H9 (cell line): ENCODE data around the gene MTA3. TPM values are rescaled to one million over a fixed set of nuclear protein-coding genes. Genes with fewer than 3 reads are reported as not detected.
A peak's percentile ranks its signal among the peaks of the same experiment; 100 is the strongest.

Experiments used
- DNase-seq: peaks from one replicate; pipeline ENCODE4 v3.0.0-alpha.2; 2017
- H2AFZ ChIP-seq: one replicate; pipeline ENCODE4 v1.6.1; 2013; ENCODE audit warnings: mild to moderate bottlenecking, low read length, control low read depth, moderate library complexity
- H2AK5ac ChIP-seq: 2 replicates; pipeline ENCODE4 v1.6.1; 2013; ENCODE audit warnings: low read length, control low read depth, mixed read lengths; ENCODE audit not compliant: insufficient read length
- H2BK120ac ChIP-seq: one replicate; pipeline ENCODE4 v1.6.1; 2013; ENCODE audit warnings: low read depth, mild to moderate bottlenecking, low read length, control low read depth, inconsistent platforms; ENCODE audit not compliant: poor library complexity, severe bottlenecking
- H2BK12ac ChIP-seq: 2 replicates; pipeline ENCODE4 v1.6.1; 2013; ENCODE audit warnings: low read length, control low read depth, mixed read lengths, low read depth; ENCODE audit not compliant: insufficient read length
- H2BK15ac ChIP-seq: 2 replicates; pipeline ENCODE4 v1.6.1; 2013; ENCODE audit warnings: low read depth, low read length, control low read depth
- H2BK20ac ChIP-seq: one replicate; pipeline ENCODE4 v1.6.1; 2013; ENCODE audit warnings: low read depth, mild to moderate bottlenecking, low read length, control low read depth, inconsistent platforms; ENCODE audit not compliant: poor library complexity, severe bottlenecking
- H2BK5ac ChIP-seq: 2 replicates; pipeline ENCODE4 v1.6.1; 2013; ENCODE audit warnings: low read length, control low read depth, mixed read lengths; ENCODE audit not compliant: insufficient read length
- H3K14ac ChIP-seq: 2 replicates; pipeline ENCODE4 v1.6.1; 2013; ENCODE audit warnings: low read length, control low read depth; ENCODE audit not compliant: insufficient read depth
- H3K18ac ChIP-seq: 2 replicates; pipeline ENCODE4 v1.6.1; 2013; ENCODE audit warnings: low read depth, mild to moderate bottlenecking, mixed read lengths, low read length, control low read depth; ENCODE audit not compliant: insufficient read length
- H3K23ac ChIP-seq: 2 replicates; pipeline ENCODE4 v1.6.1; 2013; ENCODE audit warnings: low read length, control low read depth, mixed read lengths, low read depth; ENCODE audit not compliant: insufficient read length
- H3K23me2 ChIP-seq: 2 replicates; pipeline ENCODE4 v1.6.1; 2013; ENCODE audit warnings: low read depth, mild to moderate bottlenecking, mixed read lengths, low read length, control low read depth; ENCODE audit not compliant: insufficient read length, poor library complexity, severe bottlenecking
- H3K27ac ChIP-seq: 2 replicates; pipeline ENCODE4 v1.5.1; 2013; ENCODE audit warnings: low read length, control low read depth, mixed read lengths, low read depth; ENCODE audit not compliant: insufficient read length
- H3K27me3 ChIP-seq: 2 replicates; pipeline ENCODE4 v1.6.1; 2013; ENCODE audit warnings: low read length, control low read depth, inconsistent platforms; ENCODE audit not compliant: insufficient read depth
- H3K4ac ChIP-seq: 2 replicates; pipeline ENCODE4 v1.6.1; 2013; ENCODE audit warnings: low read depth, mild to moderate bottlenecking, control low read depth, inconsistent platforms, low read length, moderate library complexity
- H3K4me1 ChIP-seq: 2 replicates; pipeline ENCODE4 v1.6.1; 2013; ENCODE audit warnings: low read length, control low read depth, inconsistent platforms; ENCODE audit not compliant: insufficient read depth
- H3K4me2 ChIP-seq: 2 replicates; pipeline ENCODE4 v1.6.1; 2013; ENCODE audit warnings: low read length, control low read depth, mixed read lengths; ENCODE audit not compliant: insufficient read length, insufficient read depth
- H3K56ac ChIP-seq: 2 replicates; pipeline ENCODE4 v1.6.1; 2013; ENCODE audit warnings: low read depth, mild to moderate bottlenecking, mixed read lengths, low read length, control low read depth; ENCODE audit not compliant: insufficient read length
- H3K79me1 ChIP-seq: 2 replicates; pipeline ENCODE4 v1.6.1; 2013; ENCODE audit warnings: low read depth, mild to moderate bottlenecking, moderate library complexity, low read length, control low read depth, inconsistent platforms; ENCODE audit not compliant: insufficient read depth, poor library complexity, severe bottlenecking
- H3K79me2 ChIP-seq: 2 replicates; pipeline ENCODE4 v1.6.1; 2013; ENCODE audit warnings: low read length, control low read depth, inconsistent platforms; ENCODE audit not compliant: insufficient read depth
- H3K9ac ChIP-seq: 2 replicates; pipeline ENCODE4 v1.6.1; 2013; ENCODE audit warnings: low read length, control low read depth, mixed read lengths; ENCODE audit not compliant: insufficient read length; ENCODE audit errors: extremely low read depth
- H3K9me3 ChIP-seq: one replicate; pipeline ENCODE4 v1.6.1; 2013; ENCODE audit warnings: low read depth, low read length, inconsistent platforms; ENCODE audit not compliant: control insufficient read depth
- H3T11ph ChIP-seq: one replicate; pipeline ENCODE4 v1.6.1; 2013; ENCODE audit warnings: mild to moderate bottlenecking, low read length, control low read depth, inconsistent platforms
- H4K20me1 ChIP-seq: one replicate; pipeline ENCODE4 v1.6.1; 2013; ENCODE audit not compliant: control insufficient read depth, insufficient read length, insufficient read depth
- H4K5ac ChIP-seq: 2 replicates; pipeline ENCODE4 v1.6.1; 2013; ENCODE audit warnings: low read depth, mild to moderate bottlenecking, mixed read lengths, low read length, control low read depth; ENCODE audit not compliant: insufficient read length
- H4K8ac ChIP-seq: replicated peaks from 2 replicates; pipeline ENCODE4 v1.6.1; 2013; ENCODE audit warnings: low read length, control low read depth, mixed read lengths, low read depth; ENCODE audit not compliant: insufficient read length
- H4K91ac ChIP-seq: 2 replicates; pipeline ENCODE4 v1.6.1; 2013; ENCODE audit warnings: low read depth, mild to moderate bottlenecking, moderate library complexity, mixed read lengths, low read length, control low read depth; ENCODE audit not compliant: insufficient read length
- H3K27ac Mint-ChIP-seq, 3 experiments: 2 replicates in 2 of 3; 3 replicates in 1 of 3; pipeline ENCODE4 v1.8.0; 2020 to 2021; ENCODE audit warnings: mixed read lengths in 3 of 3, mild to moderate bottlenecking in 1 of 3, moderate library complexity in 1 of 3
- H3K27me3 Mint-ChIP-seq: 2 replicates; pipeline ENCODE4 v1.8.0; 2021; ENCODE audit warnings: low read depth, mild to moderate bottlenecking, moderate library complexity, mixed read lengths
- H3K36me3 Mint-ChIP-seq, 3 experiments: 2 replicates in 2 of 3; 3 replicates in 1 of 3; pipeline ENCODE4 v1.8.0; 2020 to 2021; ENCODE audit warnings: low read depth in 3 of 3, mixed read lengths in 3 of 3; ENCODE audit not compliant: insufficient read depth in 1 of 3
- H3K4me1 Mint-ChIP-seq, 2 experiments: 2 replicates each; pipeline ENCODE4 v1.8.0; 2020; ENCODE audit warnings: mixed read lengths in 2 of 2
- H3K4me3 Mint-ChIP-seq, 2 experiments: 2 replicates in 1 of 2; 3 replicates in 1 of 2; pipeline ENCODE4 v1.8.0; 2020 to 2021; ENCODE audit warnings: mild to moderate bottlenecking in 2 of 2, mixed read lengths in 2 of 2, moderate library complexity in 1 of 2
- H3K9me3 Mint-ChIP-seq, 2 experiments: 2 replicates in 1 of 2; 3 replicates in 1 of 2; pipeline ENCODE4 v1.8.0; 2020; ENCODE audit warnings: mild to moderate bottlenecking in 2 of 2, mixed read lengths in 2 of 2, moderate library complexity in 1 of 2
- CTCF ChIP-seq: fragments of 200-600 bp; sonication (generic); conservative IDR thresholded peaks from 3 replicates; pipeline ENCODE4 v1.8.0; 2021; ENCODE audit warnings: antibody characterized with exemption, mild to moderate bottlenecking
- WGBS: extraction: QIAGEN DNeasy Blood & Tissue Kit; methylation state at CpG from one replicate; pipeline ENCODE4 v1.1.7; 2013; ENCODE audit warnings: missing lambda C conversion rate, low lambda C conversion rate, mixed read lengths; ENCODE audit not compliant: insufficient read length; ENCODE audit errors: extremely low coverage; 5-methylcytosine and 5-hydroxymethylcytosine counted together
- total RNA-seq: library from RNA; stranded (reverse); gene quantifications from 2 replicates; pipeline ENCODE4 v1.2.1, GENCODE V29; 2021

MTA3 gene
- total RNA-seq, 1 experiment from 2014 or later: 253 TPM

- H3K4me3 Mint-ChIP-seq: no peak overlapping the region
- H3K79me1 ChIP-seq: peaks cover 22% of the 10 kb centered on the region
- peaks cover 2% of the 10 kb centered on the region; the same call in 1 of the 2 replicates for H3K79me2 ChIP-seq
- no peak overlapping the region for H3K56ac ChIP-seq
- no peaks in the 10 kb centered on the region for H3K27me3 ChIP-seq
- H3K4me2 ChIP-seq: no peak overlapping the region
- H3K9me3 ChIP-seq: no peaks in the 10 kb centered on the region
- H3K4me1 ChIP-seq: no peaks in the 10 kb centered on the region
- no peak for TF ChIP-seq CTCF
- H4K5ac ChIP-seq: no peak overlapping the region
- no peak overlapping the region for H3K4ac ChIP-seq
- H4K20me1 ChIP-seq: no peaks in the 10 kb centered on the region
- no peak overlapping the region for H4K8ac ChIP-seq
- H3K27me3 Mint-ChIP-seq: no peaks in the 10 kb centered on the region; the same call in 1 of the 2 replicates
- no peak overlapping the region for H3K23ac ChIP-seq
- no peak overlapping the region for H4K91ac ChIP-seq
- H3T11ph ChIP-seq: no peak overlapping the region
- no peak overlapping the region for H2BK12ac ChIP-seq
- no peaks in the 10 kb centered on the region for H3K23me2 ChIP-seq
- H2AK5ac ChIP-seq: no peak overlapping the region
- H3K14ac ChIP-seq: no peak overlapping the region
- WGBS: no CpG with 5 or more reads among the region's 6 CpGs
- peak overlapping the region in 1 of 3 experiments; percentile 51; a peak in 1 of 7 replicates for H3K27ac Mint-ChIP-seq
- no peak overlapping the region for H2BK15ac ChIP-seq
- no peak overlapping the region for H3K18ac ChIP-seq
- H3K9ac ChIP-seq: no peak overlapping the region
- H2BK120ac ChIP-seq: no peak overlapping the region
- H2AFZ ChIP-seq: no peak overlapping the region
- no peak overlapping the region for H3K27ac ChIP-seq
- H3K36me3 Mint-ChIP-seq: peaks cover 6 to 30% (median 26%) of the 10 kb centered on the region in 3 experiments; a peak in 6 of 7 replicates
- H2BK5ac ChIP-seq: no peak overlapping the region
- peaks cover 25 to 32% of the 10 kb centered on the region in 2 experiments for H3K4me1 Mint-ChIP-seq
- no peak for DNase-seq
- H3K9me3 Mint-ChIP-seq: no peaks in the 10 kb centered on the region
- no peak overlapping the region for H2BK20ac ChIP-seq
These were observed 68.5 kb downstream of the MTA3 start for GRCh38 chr2:42636934-42637333.
